ENCODE data around the gene STK10. TPM values are rescaled to one million over a fixed set of nuclear protein-coding genes. Genes with fewer than 3 reads are reported as not detected.

The STK10 gene
- total and polyA plus RNA-seq, 2 donors (not counting 1 experiment from before 2014, with no cell fraction given), result 97.9 to 253 TPM

DNA sequence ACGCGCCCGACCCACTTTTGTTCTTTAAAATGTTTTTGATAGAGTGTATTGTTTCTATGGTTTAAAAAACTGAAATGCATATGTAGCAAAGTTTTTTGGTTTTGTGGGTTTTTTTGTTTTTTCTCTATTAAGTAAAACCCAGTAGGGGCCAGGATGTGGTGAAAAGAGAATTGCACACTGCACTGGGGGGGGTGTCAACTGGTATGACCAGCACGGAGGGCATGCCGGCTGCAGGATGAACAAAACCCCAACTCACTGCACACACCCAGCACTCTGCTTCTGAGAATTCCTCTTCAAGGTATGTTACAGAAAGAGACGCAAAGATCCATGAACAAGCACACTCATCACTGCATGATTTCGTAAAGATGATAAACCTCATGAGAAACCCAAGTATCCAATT lies 75.0 kb downstream of the STK10 start:
- peaks cover 0 to 31% of the 10 kb centered on the region in 2 experiments for H3K36me3 ChIP-seq (replicated peaks in 1 of 2; ENCODE audit: control extremely low read depth in 1 of 2, control insufficient read depth in 1 of 2, extremely low read depth in 1 of 2, insufficient read depth in 2 of 2, low read length in 1 of 2)
- H3K9ac ChIP-seq (ENCODE audit: low read length), result no peak overlapping the region
- H3K27ac ChIP-seq (ENCODE audit: low read length in 2 of 2), result peak overlapping the region; percentile 46 to 69
- peaks cover 40% of the 10 kb centered on the region for H3K79me2 ChIP-seq (ENCODE audit: control insufficient read depth, insufficient read depth, low read length)
- CTCF ChIA-PET, result interaction anchor here (0.9 to 10.4 kb wide), 3 partner anchors 43 to 75 kb away, joined by 3 to 245 read pairs (median 22); partner anchors contain the start of gene STK10
- peaks cover 0 to 7% (median 0%) of the 10 kb centered on the region in 3 donors for H3K9me3 ChIP-seq (ENCODE audit: control extremely low read depth in 1 of 3, control insufficient read depth in 2 of 3, insufficient read depth in 1 of 3, low read length in 2 of 3)
- Mint-ChIP-seq H3K27me3 (no peaks in the 10 kb centered on the region), H3K4me3 (peak overlapping the region; percentile 76), H3K4me1 (peaks cover 61% of the 10 kb centered on the region), H3K27ac (peak overlapping the region; percentile 90), H3K9me3 (ENCODE audit: insufficient read depth) (no peaks in the 10 kb centered on the region)
- intact Hi-C loops (cut with micrococcal nuclease), result loop anchor here (10.0 kb wide), 1 partner anchor 582 kb away; no protein-coding TSS in a partner anchor
- peaks cover 51 to 65% of the 10 kb centered on the region in 2 donors for H3K4me1 ChIP-seq (ENCODE audit: control insufficient read depth in 2 of 2, insufficient read depth in 2 of 2, low read length in 2 of 2)
- no peak overlapping the region for H3K4me3 ChIP-seq (ENCODE audit: control extremely low read depth in 1 of 5, extremely low read depth in 1 of 5, insufficient read depth in 1 of 5, low read depth in 2 of 5, low read length in 4 of 5)
- peak overlapping the region; percentile 57 for H3K4me2 ChIP-seq (replicated peaks; ENCODE audit: low read depth, low read length, poor library complexity, severe bottlenecking)
- H4K20me1 ChIP-seq (ENCODE audit: control insufficient read depth, insufficient read depth, low read length, poor library complexity, severe bottlenecking), result peaks cover 13% of the 10 kb centered on the region
- TF ChIP-seq EZH2 (IDR thresholded peaks at IDR 0.05; ENCODE audit: borderline replicate concordance, insufficient read depth, low read depth, low read length, poor library complexity, severe bottlenecking) (no peak), CTCF (IDR thresholded peaks at IDR 0.05) (no peak)
- no peak overlapping the region for H2AFZ ChIP-seq (ENCODE audit: insufficient read depth, low read depth, low read length, poor library complexity, severe bottlenecking)
- ATAC-seq (ENCODE audit: low read depth), result no peak
- WGBS (ENCODE audit: insufficient coverage), result 0% methylated on average over 2 of the region's 7 CpGs
- POLR2A ChIA-PET, result interaction anchor here (0.7 to 1.0 kb wide), 3 partner anchors 60 to 720 kb away, joined by 3 to 10 read pairs (median 5); no protein-coding TSS in a partner anchor
- DNase-seq, result peak; percentile 28
- no peaks in the 10 kb centered on the region for H3K27me3 ChIP-seq (replicated peaks in 1 of 4; ENCODE audit: control extremely low read depth in 1 of 4, control insufficient read depth in 3 of 4, insufficient read depth in 4 of 4, low read length in 3 of 4)

DNA sequence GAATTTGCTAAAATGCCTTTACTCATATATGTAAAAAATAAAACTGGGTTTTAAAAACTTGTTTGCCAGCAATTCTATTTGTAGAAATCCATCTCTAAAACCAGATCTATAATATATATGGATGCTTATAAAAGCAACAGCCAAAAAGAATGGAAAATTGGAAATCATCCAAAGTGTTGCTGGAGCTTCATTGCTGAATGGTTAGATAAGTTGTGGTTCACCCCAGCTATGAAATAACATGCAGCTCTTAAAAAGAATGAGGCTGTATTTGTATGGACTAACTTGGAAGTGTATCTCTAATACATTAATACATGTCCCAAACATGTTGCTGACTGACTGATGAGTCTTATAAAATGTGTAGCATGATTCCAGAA lies 76.2 kb downstream of the STK10 start:
- Histone ChIP-seq H3K27me3 (replicated peaks in 1 of 4; ENCODE audit: control extremely low read depth in 1 of 4, control insufficient read depth in 3 of 4, insufficient read depth in 4 of 4, low read length in 3 of 4) (no peaks in the 10 kb centered on the region), H3K9ac (ENCODE audit: low read length) (peak overlapping the region; percentile 33), H2AFZ (ENCODE audit: insufficient read depth, low read depth, low read length, poor library complexity, severe bottlenecking) (no peak overlapping the region), H3K36me3 (replicated peaks in 1 of 2; ENCODE audit: control extremely low read depth in 1 of 2, control insufficient read depth in 1 of 2, extremely low read depth in 1 of 2, insufficient read depth in 2 of 2, low read length in 1 of 2) (peaks cover 0 to 29% of the 10 kb centered on the region in 2 experiments), H3K4me3 (ENCODE audit: control extremely low read depth in 1 of 5, extremely low read depth in 1 of 5, insufficient read depth in 1 of 5, low read depth in 2 of 5, low read length in 4 of 5) (peak overlapping the region in 2 of 5 experiments; percentile 26 to 55), H3K79me2 (ENCODE audit: control insufficient read depth, insufficient read depth, low read length) (peaks cover 52% of the 10 kb centered on the region), H4K20me1 (ENCODE audit: control insufficient read depth, insufficient read depth, low read length, poor library complexity, severe bottlenecking) (peaks cover 25% of the 10 kb centered on the region), H3K4me1 (ENCODE audit: control insufficient read depth in 2 of 2, insufficient read depth in 2 of 2, low read length in 2 of 2) (peaks cover 61 to 76% of the 10 kb centered on the region in 2 donors), H3K27ac (ENCODE audit: low read length in 2 of 2) (peak overlapping the region; percentile 94 to 96), H3K4me2 (replicated peaks; ENCODE audit: low read depth, low read length, poor library complexity, severe bottlenecking) (peak overlapping the region; percentile 83), H3K9me3 (ENCODE audit: control extremely low read depth in 1 of 3, control insufficient read depth in 2 of 3, insufficient read depth in 1 of 3, low read length in 2 of 3) (peaks cover 0 to 7% (median 0%) of the 10 kb centered on the region in 3 donors)
- Mint-ChIP-seq H3K4me1 (peaks cover 68% of the 10 kb centered on the region), H3K9me3 (ENCODE audit: insufficient read depth) (no peaks in the 10 kb centered on the region), H3K27me3 (no peaks in the 10 kb centered on the region), H3K27ac (peak overlapping the region; percentile 94), H3K4me3 (peak overlapping the region; percentile 85)
- ATAC-seq (ENCODE audit: low read depth), result no peak
- POLR2A ChIA-PET, result interaction anchor here (0.5 to 3.3 kb wide), 5 partner anchors 38 to 171 kb away, joined by 3 to 43 read pairs (median 6); partner anchors contain the start of genes FBXW11, STK10 and UBTD2
- CTCF ChIA-PET, result interaction anchor here (0.8 to 10.4 kb wide), 8 partner anchors 40 to 725 kb away, joined by 3 to 245 read pairs (median 4); partner anchors contain the start of genes STK10 and UBTD2
- intact Hi-C loops (cut with micrococcal nuclease), result loop anchor here (1.0 to 10.0 kb wide), 5 partner anchors 63 to 583 kb away; partner anchors contain the start of genes FBXW11, STK10 and UBTD2
- TF ChIP-seq EZH2 (IDR thresholded peaks at IDR 0.05; ENCODE audit: borderline replicate concordance, insufficient read depth, low read depth, low read length, poor library complexity, severe bottlenecking) (no peak), CTCF (IDR thresholded peaks at IDR 0.05) (no peak)
- DNase-seq, result no peak
